ENCODE data around the gene SOX15.
"Not testable (repeated sequence)": the region's sequence is repeated elsewhere in the genome, so short reads cannot be mapped to it uniquely, and the experiment has no call there.

The SOX15 gene

GRCh38 chr17:7589891-7590691 is at the start of gene SOX15:
SOX15 (minus strand) TSS chr17:7590094; CDS start chr17:7589676, 418 bp downstream.
- DNase-seq, result no peak

DNA sequence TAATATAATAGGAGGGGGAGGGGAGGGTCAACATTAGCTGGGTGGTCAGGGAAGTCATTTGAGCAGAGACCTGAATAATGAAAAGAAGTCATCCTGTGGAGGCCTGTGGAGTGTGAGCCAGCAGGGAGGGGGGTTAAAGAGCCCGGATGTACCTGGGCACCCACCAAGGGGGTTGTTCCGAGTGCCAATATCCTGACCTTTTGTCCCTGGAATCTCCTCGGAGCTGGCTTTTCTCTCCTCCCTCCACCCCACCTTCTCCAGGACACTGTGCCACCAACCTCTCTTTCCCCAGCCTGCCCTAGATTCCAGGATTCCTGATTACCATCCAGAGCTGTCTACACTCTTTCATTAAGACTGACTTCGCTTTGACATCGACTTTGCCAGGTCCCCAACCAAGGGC is 46.3 kb upstream of the SOX15 start:
- no peak for DNase-seq

DNA sequence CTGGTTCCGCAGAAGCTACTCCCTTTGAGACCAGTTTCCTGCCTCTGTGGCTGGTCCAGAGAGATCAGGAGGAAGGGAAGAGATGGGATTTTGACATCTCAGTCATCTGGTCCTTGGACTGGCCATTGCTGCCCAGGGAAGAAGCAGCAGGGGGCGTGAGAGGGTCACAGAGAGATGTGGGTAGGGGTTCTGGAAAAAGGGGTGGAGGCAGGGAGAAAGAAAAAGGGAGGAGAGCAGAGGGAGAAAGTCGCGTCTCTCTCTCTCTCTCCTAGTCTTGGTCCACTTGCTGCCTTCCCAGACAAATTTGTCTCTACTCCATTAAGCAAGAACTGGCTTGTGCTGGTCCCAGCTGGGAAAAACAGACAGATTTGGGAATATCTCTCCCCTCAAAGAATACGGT is 44.5 kb upstream of the SOX15 start:
- DNase-seq, result no peak

DNA sequence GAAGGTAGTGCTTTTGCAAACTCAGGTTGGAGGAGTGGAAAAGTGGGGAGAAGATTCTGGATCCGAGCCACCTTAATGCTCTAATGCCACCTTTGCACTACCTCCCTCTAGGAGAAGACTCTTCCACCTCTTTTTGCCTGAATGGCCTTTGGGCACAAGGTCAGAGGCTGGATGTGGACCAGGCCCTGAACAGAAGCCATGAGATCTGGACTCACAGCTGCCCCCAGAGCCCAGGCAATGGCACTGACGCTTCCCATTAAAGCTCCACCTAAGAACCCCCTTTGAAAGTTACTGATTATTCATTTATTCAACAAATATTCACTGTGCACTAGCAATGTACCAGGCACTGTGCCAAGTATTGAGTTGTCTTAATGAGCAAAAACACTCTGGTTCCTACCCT is 43.2 kb upstream of the SOX15 start:
- no peak for DNase-seq

DNA sequence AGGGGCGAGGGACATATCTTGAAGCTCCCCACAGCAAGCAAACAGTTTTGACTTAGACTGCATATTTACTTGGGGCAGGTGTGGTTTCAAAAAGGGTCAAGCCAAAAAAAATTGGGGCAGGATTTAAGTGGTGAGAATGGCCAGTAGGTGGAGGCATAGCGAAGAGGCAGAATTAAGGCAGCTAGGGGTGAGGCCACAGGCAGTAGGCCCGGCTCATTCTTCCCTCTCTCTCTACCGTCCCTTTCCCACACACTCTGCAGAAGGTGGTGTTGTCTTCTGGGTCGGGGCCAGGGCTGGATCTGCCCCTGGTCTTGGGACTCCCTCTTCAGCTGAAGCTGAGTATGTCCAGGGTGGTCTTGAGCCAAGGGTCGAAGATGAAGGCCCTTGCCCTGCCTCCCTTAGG is 42.6 kb upstream of the SOX15 start:
- DNase-seq, result no peak

- DNase-seq, result no peak
Observed at GRCh38 chr17:7631398-7632380, 41.8 kb upstream of the SOX15 start.

GRCh38 chr17:7629939-7630571 is 40.2 kb upstream of the SOX15 start, which contains the start of gene SHBG:
SHBG (plus strand) TSS chr17:7630135; CDS start chr17:7630173, 38 bp downstream.
- DNase-seq, result no peak

DNA sequence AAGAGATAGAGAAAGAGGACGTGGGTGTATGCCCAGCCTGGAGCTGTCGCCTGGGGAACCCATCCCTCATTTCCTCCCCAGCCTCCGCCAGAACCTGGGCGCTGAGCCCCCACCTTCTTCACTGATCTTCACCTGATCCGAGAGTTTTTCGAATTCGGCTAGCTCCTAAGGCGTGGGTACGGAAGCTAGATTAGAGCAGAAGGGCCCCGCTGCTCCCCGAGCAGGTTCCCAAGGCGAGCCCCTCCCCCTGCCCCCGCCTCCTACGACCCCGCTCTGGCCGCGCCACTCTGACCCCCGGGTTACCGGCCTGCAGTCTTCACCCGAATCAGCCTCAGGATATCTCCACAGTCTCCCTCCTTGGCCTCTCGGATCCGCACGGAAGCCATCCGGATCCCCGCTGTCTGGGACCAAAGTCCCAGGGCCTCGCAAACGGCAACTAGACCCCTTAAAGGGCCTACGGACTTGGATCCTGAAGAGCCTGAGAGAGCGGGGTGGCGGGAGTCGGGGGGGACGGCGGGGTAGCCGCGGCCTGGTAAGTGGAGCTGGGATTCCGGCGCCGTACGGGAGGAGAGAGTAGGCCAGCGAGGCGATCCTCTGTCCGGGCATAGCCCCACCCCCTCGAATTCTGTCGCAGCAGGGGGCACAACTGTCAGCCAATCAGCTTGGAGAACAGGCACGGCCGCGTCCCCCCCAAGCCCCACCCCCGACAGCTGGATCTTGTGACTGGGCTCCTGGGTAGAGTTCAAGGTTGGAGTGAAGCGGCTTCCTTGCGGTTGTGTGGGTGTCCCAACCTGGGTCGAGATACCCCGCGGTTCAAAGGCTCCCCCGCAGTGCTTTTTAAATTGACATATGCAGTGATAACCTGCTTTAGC is 37.6 kb upstream of the SOX15 start, which contains the start of gene SAT2:
SAT2 (minus strand) TSS at position 572 of the 872 bp plus-strand sequence; CDS start at position 386, 186 bp downstream.
- DNase-seq, result peak; percentile 93

GRCh38 chr17:7626956-7627249 is 37.0 kb upstream of the SOX15 start:
- DNase-seq, result no peak

DNA sequence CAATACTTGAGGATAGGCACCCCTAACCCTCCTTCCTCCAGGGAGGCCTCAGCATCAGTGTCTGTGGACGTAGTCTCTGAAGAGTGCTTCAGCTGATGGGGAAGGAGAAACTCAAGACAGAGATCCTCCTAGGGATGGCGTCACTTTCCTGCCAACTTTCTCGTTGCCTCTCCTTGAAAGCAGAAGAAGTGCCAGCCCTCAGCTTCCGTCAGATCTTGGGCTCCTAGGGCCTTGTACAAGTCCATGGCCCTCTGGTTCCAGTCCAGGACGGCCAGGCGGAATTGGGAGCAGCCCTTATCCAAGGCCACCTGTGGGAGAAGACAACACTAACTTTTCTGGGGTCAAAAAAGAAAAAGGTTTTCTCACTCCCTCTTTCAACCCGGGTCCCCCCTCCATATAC is 36.4 kb upstream of the SOX15 start:
- no peak for DNase-seq

GRCh38 chr17:7625749-7626148 is 35.9 kb upstream of the SOX15 start:
- DNase-seq, result not testable (repeated sequence)

DNA sequence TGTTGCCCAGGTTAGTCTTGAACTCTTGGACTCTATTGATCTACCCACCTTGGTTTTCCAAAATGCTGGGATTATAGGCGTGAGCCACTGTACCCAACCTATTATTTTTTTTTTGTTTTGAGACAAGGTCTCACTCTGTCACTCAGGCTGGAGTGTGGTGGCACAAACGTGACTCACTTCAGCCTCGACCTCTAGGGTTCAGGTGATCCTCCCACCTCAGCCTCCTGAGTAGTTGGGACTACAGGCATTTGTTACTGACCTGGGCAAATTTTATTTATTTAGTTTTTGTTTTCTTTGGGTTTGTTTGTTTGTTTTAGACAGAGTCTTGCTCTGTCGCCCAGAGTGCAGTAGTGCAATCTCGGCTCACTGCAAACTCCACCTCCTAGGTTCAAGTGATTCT is 33.8 kb upstream of the SOX15 start:
- no peak for DNase-seq

DNA sequence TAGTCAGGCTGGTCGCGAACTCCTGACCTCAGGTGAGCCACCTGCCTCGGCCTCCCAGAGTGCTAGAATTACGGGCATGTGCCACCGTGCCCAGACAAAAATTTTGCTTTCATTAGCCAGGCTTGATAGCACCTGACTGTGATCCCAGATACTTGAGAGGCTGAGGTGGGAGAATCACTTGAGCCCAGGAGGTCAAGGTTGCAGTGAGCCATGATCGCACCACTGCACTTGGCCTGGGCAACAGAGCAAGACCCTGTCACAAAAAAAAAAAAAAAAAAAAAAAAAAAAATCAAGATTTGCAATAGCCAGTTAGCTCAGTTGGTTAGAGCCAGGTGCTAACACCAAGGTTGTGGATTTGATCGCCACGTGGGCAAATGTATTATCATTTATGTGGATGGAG is 30.9 kb upstream of the SOX15 start:
- no peak for DNase-seq

DNA sequence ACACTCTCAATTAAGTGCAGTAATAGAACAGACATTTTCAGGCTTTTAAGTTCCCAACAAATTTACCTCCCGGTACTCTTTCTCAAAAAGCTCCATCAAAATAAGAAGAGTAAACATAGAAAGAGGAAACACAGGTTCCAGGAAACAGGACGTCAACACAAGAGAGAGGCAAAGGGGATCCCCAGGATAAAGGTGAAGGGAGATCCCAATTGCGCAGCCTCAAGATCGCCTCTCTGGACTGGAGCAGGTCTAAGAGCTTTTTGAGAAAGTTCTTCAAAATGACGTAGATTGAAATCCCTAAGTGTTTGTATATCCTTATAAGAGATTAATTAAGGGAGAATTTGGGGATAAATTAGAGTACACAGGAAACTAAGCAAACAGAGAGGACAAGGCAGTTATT is 28.7 kb upstream of the SOX15 start:
- DNase-seq, result no peak

DNA sequence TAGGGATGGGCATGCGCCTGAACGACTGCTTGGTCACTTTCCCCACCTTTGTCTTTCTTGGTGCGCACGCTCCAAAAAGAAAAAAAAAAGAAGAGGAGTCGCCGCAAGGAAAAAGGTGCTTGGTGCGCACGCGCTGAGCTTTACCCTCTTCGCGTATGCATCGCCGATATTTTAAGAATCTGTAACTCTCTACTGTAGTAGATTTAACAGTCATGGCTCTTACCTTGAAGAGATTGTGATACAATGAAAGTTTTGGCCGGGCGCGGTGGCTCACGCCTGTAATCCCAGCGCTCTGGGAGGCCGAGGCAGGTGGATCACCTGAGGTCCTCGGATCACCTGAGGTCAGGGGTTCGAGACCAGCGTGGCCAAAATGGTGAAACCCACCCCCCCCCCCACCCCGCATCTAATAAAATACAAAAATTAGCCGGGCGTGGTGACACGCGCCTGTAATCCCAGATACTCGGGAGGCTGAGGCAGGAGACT is 25.4 kb upstream of the SOX15 start:
- no peak for DNase-seq

- peak; percentile 100 for DNase-seq
Observed at GRCh38 chr17:7614425-7615264, 24.8 kb upstream of the SOX15 start, which contains the start of gene FXR2. FXR2 (minus strand) TSS chr17:7614897; CDS start chr17:7614532, 365 bp downstream.

DNA sequence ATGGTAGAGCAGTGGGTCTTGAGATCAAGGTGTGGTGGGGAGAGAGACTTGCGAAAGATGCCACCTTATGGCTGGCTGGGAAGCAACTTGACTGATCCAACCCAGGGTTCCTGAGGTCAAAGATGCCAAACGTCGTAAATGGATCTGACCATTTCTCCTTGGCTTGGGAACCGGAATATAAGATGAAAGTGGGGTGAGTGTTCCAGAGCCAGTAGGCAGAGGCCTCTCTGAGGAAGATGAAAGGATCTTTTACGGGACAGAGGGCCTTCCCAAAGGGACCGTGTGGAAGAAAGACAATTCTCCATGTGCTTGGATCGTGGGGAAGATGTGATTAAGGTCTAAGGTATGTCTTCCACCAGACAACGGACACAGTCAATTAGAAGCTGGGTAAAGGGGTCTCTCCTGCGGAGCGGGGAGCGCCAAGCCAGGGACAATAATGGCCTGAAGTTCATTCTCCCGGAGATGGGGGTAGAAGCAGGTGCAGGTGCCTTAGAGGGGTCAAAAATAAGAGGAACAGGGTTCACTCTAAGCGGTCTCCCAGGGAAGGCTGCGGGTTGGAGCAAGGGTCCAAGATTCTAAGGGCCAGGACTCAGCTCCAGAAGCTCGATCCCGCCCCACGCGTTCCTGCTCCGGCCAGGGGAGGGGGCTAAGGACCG is 24.0 kb upstream of the SOX15 start:
- no peak for DNase-seq

- DNase-seq, result no peak
Observed at GRCh38 chr17:7612294-7612640, 22.4 kb upstream of the SOX15 start.

DNA sequence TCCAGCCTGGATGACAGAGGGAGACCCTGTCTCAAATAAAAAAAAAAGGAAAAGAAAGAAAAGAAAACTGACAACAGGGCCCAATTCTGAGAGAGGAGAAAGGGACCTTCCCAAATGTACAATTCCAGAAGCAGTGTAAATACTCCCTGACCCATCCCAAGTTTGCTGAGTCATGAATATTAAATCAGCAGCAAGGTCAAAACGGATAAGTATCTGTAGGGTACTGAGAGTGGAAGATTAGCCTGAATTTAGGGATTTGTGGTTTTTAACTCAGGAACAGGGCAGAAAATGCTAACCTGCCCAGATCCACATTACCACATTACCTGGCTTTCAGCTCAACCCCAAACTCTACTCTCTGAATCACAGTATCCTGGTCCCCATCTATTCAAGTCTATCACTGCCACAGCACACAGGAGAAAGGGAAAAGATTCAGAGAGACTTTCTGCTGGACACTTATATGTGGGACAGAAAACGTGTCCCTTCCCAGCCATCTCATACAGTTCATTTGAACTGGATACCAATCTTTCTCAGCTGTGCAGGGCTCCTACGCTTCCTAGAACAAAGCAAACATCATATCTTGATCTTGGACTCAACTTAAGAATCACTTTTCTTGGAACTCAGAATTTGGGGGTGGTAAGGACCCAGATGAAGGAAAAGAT is 21.9 kb upstream of the SOX15 start:
- DNase-seq, result no peak

DNA sequence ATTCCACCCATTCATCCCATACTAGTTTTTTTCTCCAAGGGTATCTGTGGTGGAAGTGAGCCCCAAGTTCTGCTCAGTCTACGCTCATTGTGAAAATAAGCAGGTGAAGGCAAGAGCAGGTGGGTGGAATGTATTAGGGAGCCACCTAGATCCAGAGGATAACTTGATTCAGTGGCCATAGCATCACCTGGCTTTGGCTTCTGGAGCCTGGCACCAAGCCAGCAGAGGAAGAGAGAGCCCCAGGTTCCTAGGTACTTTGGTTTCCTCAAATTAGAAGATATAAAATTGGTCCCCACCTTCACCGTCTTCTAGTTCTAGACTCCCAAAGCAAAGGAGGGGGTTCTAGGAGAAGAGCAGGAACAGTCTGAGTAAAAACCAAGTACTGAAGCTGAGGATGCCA is 20.7 kb upstream of the SOX15 start:
- no peak for DNase-seq

Measured in activated effector memory CD4-positive, alpha-beta T cell treated with anti-CD3 and anti-CD28 coated beads, Interleukin-2, amount 50 U/mL, for 16 hours (primary cell).